HG03103 (cell line): ENCODE results near the gene DOCK9.

ENCODE experiments used
- ATAC-seq: cut with Tn5 transposase; IDR thresholded peaks from one replicate; pipeline ENCODE4 v1.9.1; 2021; ENCODE audit warnings: low read depth; ENCODE audit not compliant: unreplicated experiment

The DOCK9 gene

DNA sequence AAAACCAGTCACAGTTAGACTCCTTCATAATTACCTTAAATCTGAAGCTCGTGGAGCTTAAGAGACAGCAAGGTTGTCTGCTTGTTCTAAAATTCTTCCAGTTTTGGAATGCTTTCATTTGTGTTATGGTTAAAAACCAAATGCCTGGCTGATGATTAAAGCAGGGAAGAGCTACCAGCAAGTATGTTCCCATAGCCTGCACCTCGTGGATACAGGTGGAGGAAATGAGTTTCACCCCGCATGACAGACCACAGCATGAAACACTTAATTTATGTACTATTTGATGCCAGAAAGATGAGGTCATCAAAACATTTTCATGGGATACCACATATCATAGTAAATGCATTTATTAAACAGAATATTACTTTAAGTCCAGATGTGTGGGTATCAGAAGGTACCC, 416 bp upstream of the DOCK9 start:
- ATAC-seq, result no peak

DNA sequence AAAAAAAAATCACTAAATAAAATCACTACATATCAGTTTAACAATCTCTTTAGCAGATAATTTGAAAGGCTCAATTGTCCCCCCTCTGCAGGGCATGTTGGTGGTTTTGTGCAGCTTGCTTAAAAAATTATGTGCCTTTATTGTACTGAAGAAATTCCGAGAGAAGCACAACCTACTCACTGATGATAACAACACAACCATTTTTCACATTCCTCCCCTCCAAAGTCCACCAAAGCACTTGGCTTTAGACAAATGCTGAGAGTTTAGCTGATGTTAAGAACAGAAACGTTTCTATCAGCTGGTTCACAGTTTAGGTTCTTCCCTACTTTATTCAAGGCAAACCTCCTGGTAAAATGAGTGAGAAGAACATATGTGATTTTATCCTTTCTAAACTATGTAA, 923 bp downstream of the DOCK9 start:
- ATAC-seq, result no peak

DNA sequence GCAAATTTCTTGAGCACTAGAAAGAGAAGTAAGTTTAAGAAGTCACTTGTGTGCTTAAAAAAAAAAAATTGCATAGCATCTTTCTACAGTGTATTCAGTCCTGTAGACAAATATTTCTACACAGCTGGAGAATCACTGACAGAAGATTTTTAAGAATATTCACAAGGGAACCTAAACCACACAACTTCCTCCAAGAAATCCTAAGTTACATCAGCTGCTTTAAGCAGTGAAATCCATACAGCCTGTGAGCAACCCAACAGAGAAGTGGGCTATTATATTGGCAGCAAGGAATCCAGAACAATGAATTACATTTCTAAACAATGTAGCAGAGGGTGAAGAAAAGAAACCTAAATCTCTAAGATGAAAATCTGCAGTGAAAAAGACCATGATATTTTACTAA, 1.5 kb downstream of the DOCK9 start:
- ATAC-seq, result no peak

DNA sequence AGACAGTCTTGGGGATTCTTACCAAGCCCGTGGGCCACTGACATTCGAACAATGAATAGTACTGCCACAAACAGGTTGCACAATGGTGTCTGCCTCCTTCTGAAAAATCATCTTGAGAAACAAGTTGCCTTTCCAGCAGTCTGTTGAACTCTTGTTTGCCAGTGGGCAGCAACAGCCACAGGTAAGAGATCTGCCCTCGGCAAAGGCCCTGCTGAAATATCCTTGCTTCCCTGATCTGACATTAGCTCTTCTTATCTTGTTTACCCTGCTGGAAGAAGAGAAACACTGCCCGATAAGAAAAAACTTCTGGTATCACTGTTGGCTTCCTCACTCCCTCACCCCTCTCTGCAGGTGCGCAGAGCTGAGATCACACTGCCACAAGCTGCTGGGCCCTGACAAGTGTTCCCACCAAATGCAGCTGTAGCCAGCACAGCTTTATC, 2.0 kb downstream of the DOCK9 start:
- ATAC-seq, result no peak

DNA sequence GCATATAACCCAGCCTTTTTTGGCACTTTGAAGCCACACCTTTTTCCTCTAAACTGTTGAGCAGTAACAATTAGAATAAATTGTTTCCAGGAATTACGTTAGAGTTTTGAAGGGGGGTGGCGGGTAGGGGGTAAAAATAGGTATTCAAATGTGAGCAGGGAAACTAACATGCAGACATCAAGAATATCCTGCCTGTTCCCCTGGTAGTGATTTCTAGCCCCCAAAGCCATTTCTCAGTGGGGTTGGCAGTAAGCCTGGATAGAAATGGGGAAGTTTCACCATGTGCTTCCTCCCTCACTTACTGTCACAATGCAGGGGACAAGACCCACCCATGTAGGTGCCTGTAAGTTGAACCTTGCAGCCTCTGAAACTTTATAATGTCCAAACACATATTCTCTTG, 3.8 kb downstream of the DOCK9 start:
- no peak for ATAC-seq

DNA sequence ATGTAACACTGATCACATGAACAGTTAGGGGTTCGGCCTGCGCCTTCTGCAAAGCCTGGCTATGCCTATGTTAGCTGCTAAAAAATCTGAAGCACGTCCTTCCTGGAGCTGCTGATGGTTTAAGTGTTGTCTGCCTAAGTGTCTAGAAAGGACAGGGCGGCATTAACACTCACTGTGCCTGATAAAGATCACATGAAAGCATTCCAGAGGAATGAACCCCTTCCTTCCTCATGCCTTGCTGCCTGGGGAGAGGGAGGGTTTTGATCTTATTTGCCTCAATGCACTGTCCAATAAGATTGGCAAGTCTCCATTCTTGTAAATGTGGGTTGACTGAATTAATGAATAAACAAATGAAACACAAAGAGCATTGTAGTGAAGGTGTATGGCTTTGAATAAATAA, 5.2 kb downstream of the DOCK9 start:
- ATAC-seq, result no peak

DNA sequence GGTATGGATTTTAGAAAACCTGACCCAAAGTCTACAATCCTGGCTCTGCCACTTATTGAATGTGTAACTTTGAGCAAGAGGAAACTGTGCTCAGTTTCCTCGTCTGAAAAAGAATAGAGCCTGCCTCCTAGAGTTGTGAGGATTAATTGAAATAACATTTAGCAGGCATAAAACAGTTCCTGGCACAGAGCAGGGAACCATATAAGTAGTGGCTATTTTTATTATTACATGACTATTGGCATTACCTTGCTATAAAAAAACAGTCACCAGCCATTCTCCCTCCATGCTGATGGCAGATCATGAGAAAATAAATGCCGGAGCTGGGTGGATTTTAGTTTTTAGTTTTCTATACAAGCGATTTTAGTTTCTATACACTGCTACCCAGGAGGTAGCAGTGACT, 5.8 kb downstream of the DOCK9 start:
- ATAC-seq, result no peak

DNA sequence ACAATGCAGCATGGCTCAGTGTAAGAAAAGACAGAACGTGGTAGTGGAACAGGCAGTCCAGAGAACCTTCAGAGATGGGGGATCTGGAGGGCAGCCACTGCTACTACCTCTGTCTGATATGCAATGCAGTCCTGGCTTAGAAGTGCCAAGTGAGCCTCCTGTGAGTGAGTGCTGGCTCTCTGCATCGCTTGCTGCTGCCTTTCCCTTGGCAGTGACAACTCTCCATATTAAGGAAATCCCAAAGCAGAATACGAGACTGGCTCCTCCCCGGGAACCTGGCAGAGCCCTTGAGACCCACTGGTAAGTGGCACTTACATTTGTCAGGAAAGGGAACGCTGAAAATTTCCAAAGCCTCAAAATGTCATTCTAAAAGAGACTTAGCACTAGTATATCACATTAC, 7.5 kb downstream of the DOCK9 start:
- ATAC-seq, result no peak

DNA sequence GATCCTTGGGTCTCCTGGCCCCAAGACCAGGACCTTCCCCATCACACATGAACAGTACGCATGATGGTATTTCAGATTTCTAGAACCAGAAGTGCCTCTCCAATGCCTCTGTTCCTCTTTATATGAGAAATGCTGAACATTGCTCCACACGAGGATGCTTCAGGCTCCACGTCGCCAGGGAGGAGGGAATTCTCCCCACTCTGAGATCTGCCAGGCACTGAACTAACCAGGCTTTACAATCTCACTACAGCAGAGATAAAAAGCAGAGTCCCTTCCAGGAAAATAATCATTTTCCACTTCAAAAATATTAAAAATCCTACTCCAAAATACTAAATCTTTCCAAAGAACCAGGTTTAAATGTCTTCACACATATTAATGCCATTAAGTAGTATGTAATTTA, 10.4 kb downstream of the DOCK9 start:
- ATAC-seq, result no peak

DNA sequence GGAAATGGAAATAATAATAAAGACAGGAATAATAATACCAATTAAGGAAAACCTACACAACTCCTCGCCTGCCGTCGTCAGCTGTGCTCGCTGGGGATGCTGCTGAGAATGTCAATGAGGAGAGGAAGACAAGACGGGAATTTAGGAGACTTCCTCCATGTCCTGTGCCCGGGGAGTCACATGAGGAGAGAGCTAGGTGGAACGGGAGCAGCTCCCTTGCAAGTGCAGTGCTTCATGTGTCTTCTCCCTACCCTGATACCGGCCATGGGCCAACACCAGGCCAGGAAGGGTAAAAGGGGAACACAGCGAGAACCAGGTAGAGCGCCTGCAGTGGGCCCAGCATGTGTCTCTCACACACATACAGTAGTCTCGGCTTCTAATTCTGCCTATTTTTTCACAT, 11.8 kb downstream of the DOCK9 start:
- no peak for ATAC-seq

DNA sequence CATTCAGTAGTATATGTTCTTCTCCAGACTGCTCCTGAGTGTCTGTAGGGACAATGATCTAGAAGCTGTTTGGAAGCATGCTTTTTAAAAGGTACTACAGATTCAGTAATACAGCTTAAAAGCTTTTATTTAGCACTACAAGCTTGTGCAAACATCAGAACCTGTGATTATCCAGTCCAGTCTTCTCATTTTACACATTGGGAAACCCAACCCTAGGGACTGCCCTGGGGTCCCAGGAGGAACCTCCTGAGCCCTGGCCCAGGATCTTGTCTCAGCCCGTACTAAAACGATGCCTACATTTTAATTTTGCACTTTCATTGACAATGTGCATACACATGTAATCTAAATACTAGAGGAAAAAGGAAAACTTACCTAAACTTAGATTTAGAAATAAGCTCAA, 12.5 kb downstream of the DOCK9 start:
- ATAC-seq, result no peak

DNA sequence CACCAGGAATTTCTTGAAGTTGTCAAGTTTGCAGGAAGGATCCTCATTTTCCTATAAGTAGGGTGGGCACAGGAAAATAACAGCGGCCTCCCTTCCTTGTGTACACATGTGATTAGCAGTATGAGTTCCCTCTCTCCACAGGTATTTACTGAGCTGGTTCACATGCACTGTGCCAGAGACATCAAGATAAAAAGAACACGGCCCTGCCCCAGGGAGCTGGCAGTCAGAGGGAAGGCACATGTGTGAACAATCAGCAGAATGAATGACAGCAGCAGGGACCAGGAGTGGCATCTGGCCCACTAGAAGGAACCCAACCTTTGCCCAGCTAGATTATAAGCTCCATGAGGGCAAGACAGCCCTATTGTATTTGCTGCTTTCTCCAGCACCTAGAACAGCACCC, 13.9 kb downstream of the DOCK9 start:
- ATAC-seq, result no peak

DNA sequence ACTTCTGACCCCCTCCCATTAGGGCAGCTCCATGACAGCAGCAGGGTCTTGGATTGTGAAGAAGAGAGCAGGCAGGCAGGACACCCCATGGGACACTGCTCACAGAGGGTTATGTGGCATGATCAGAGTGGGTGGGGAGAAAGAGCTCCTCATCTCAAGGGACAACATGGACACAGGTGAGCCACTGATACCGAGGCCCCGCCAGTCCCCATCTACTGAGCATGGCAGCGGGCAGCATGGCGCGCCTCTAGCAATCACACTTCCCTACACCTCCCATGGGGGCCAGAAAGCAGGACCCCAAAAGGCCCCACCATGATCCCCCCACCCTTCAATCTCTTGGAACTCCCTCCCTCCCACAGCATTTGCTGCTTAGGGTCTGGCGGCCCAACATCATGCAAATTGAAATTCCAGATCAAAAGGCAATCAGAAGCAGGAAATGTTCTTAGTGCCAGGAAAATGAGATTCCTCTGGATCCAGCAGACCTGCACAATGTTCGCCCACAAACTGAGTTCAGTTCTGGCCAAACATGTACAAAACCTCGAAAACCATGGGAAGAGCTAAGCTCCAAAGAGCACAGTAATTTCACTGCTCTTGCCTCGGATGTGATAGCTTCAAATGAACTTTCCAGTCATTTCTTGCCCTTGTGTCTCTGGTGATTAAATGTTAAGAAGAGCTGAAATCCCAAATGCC, 14.8 kb downstream of the DOCK9 start:
- no peak for ATAC-seq

DNA sequence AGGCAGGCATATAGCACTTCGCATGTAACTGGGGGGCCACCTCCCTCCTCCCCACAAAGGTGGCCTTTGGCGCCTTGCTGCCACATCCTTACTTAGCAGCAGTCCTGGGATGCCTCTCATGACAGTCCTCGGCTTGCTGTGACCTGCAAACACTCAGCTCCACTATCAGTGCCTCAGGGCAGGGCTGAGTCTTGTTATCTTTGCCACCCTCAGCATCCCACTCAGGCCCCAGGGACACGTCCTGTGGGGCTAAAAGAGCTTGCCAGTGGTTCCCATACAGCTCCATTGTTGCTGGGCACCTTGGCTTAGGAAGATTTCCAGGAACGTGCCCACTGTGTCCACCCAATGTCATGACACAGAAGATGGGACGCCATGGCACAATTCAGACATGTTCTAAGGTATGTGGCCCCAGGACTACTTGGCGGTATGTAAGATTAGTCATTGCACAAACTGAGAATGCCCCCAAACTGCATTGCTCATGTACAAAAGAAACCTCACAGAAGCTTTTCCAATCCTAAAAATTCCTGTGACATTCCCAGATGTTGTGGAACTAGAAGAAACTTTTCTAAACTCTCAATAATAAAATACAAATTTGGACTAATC, 16.3 kb downstream of the DOCK9 start:
- ATAC-seq, result no peak

DNA sequence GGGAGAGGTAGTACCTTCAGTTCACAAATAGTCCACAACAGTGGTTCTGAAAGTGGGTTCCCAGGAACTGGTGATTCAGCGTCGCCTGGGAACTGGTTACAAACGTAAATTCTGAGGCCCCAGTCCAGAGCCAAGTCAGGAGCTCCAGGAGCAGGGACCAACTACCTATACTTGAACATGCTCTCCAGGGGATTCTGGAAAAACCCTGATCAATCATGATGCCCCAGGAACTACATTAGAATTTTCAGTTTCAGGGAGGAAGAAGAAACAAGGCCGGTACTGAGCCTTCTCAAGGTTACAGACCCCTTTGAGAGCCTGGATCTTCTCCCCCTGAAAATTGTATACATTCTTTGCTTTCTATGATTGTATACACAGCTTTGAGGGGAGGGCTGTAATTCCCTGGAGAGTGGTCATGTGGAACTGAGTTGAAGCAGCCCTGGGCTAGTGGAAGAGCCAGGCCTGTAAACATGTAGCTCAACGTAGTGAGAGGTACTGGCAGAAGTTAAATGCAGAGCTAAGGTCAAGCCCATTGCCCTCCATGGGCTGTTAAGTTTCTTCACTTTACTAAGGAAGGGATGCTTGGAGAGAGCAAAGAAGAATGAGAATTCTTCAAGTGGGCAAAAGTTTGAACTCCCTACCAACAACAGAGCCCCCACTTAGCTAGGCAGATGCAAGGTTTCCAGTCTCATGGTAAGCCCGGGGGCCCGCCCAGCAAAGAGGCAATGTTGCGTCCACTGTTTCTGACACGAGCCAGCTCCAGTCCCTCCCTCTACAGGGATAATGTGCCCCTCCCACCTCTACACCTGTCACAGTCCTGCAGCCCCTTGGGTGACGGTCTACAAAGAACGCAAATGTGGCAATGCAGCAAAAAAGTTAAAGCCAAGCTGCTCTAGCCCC, 17.0 kb downstream of the DOCK9 start:
- ATAC-seq, result no peak

DNA sequence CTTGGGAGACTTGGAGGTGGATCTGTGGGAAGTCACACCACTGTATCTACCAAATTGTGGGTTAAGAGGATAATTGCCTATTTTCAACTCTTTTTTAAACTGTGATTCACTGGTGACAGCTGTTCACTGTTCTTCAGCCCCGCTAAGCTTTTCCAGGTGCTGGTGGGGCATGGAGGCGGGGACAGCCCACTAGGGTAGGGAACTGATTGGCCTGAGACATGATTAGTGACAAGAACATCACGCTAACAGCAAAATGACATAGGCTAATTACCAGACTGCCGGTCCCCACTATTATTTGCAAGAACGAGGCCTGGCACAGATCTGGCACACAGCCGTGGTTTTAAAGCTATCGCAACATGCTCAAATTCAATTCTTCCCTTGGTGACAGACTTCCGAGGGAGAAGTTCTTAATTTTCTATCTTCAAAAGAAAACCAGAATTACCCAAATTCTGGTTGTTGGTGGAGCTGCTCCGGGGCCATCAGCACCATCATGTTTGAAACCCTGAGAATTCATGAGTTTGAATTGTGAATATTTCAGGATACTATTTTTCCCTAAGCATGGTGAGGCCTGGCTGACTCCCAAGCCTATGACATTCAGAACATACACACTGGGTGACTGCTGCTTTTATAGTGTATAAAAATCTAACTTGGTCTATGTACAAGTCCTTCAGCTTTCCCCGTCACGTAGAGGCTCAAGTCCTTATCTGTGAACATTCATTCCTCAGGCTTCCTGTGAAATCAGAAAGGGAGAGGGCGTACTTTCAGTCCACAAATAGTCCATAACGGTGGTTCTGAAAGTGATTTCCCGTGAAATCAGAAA, 17.9 kb downstream of the DOCK9 start:
- no peak for ATAC-seq

DNA sequence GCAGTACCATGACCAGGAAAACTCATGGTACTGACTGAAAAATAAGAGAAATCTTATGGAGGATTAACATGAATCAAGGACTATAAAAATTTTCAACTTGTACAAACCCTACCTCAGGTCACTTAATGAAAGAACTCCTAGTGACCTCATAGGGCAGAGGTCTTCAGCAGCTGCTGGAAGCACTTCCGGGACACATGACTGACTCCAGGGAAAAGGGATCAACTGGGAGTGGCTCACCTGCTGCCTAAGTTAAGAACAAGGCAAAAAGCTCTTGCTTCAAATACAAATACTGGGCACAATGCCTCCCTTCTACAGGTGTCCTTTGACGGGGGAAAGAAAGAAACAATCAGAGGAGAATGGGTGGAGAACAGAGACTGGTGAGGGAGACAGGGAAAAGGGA, 18.6 kb downstream of the DOCK9 start:
- ATAC-seq, result no peak

DNA sequence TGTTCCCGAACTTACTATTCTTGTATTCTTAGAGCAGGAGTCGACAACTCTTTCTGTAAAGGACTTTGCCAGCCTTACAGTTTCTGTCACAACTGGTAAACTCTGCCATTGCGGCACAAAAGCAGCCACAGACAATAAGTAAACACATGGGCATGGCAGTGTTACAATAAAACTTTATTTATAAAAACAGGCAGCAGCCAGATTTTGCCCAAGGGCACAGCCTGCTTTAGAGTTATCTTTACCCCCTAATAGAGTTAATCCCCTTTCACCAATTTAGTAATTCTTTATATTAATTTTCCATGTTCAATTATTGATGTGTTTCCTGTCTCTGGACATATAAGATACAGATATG, 19.4 kb downstream of the DOCK9 start:
- ATAC-seq, result no peak

DNA sequence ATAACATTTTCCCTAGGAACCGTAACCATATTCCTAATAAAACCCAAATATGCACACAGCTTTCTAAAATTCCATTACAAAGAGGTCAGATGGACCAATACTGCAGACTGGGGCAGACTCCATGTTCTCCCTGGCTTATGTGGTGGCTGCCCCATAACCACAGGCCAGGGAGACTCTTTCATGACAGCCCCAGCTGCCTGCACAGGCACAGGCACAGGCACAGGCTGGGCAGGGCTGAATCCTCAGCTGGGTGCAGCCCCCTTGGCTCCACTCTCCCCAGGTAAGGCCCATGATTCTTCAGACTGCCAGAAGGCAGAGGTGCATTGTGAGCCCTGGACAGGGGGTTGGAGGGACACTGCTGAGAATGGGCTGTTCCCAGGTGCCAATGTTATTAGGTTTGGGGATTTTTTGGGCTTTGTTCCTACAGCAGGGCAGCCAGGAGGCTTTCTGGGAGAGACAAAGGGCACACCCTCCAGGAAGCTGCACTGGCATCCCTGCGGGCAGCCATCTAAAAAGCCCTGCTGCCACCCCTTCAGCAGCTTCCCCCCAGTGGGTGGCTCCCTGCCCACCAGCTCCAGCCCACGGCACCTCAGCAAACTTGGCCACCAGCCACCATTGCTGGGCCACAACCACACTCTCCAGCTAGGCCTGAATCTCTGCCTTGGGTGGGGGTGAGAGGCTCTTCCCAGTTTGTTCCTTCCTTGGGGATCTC, 20.0 kb downstream of the DOCK9 start:
- ATAC-seq, result no peak

DNA sequence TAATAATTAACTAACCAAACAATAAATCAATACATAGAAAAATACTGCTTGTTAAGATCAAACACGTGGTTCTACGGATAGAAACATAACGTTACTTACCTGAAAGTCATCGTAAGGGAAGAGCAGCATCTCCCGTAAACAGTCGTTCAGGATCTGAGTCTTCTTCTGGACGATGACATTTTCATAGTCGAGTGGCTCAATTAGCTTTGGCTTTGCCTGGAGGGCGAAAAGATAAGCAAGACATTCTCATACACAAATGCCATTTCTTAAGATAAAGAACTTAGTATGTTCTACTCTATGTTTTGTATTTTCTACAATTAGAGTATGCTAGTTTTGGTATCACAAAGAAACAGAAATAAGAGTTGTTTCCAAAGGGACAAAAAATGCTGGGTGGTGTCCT, 22.5 kb downstream of the DOCK9 start:
- ATAC-seq, result no peak
